ENCODE data around the gene ROR1. TPM values are rescaled to one million over a fixed set of nuclear protein-coding genes. Genes with fewer than 3 reads are reported as not detected.

ROR1 gene
- total and polyA plus RNA-seq, 2 of the 4 experiments (the other 2 are of a cell fraction) = 4.4 to 10.0 TPM

DNA sequence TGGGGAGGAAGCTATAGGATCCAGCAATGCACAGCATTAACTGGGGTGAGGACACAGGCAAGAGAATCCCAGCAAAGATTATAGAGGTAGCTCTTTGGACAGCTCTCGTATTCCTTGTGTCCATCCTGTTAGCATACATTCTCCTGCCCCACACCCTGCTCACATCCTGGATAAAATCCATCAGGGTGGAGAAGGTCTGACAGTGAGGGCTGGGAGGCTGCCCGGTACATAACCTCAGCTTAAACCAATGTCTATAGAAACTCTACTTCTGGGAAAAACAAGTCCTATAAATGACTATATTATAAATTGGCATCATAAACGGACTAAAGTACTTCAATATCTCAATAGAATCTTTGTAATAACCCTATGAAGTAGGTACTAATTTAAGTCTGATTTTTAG, 392.8 kb downstream of the ROR1 start:
- intact Hi-C loops (cut with micrococcal nuclease) = no loop called here
- DNase-seq (no peak), ATAC-seq (ENCODE audit: low read depth) (no peak)
- H3K4me2 ChIP-seq (ENCODE audit: low read depth, low read length) = no peak overlapping the region
- dilution Hi-C loops (cut with HindIII; ENCODE audit: low sequenced_read_pairs, unreplicated experiment) = no loop called here
- no peak overlapping the region for H3K9ac ChIP-seq (ENCODE audit: low read depth, low read length)
- in situ Hi-C loops (cut with MboI; ENCODE audit: low sequenced_read_pairs) = no loop called here
- H4K5ac ChIP-seq (ENCODE audit: low read depth, low read length) = no peak overlapping the region
- no peaks in the 10 kb centered on the region for H3K27me3 ChIP-seq (ENCODE audit: control insufficient read depth, insufficient read depth, low read length)
- peaks cover 2% of the 10 kb centered on the region; the same call in 1 of the 2 replicates for H3K36me3 ChIP-seq (ENCODE audit: control insufficient read depth, insufficient read depth, low read length)
- H3K4ac ChIP-seq (ENCODE audit: low read depth, low read length) = no peak overlapping the region
- no peaks in the 10 kb centered on the region for H3K79me1 ChIP-seq (ENCODE audit: low read depth in 1 of 2, low read length in 2 of 2)
- no peak overlapping the region for H3K23ac ChIP-seq (ENCODE audit: low read depth, low read length)
- H3K56ac ChIP-seq (ENCODE audit: extremely low read depth, insufficient read depth, low read length) = no peak overlapping the region
- H2BK120ac ChIP-seq (ENCODE audit: low read depth, low read length) = no peak overlapping the region
- H3K18ac ChIP-seq (ENCODE audit: low read depth, low read length) = no peak overlapping the region
- H3K4me3 ChIP-seq (ENCODE audit: insufficient read depth, low read depth, low read length) = no peak overlapping the region
- TF ChIP-seq POLR2A (IDR thresholded peaks at IDR 0.05; ENCODE audit: low read depth, low read length) (no peak), SMC3 (IDR thresholded peaks at IDR 0.05; ENCODE audit: low read depth, low read length) (no peak), RCOR1 (IDR thresholded peaks at IDR 0.05; ENCODE audit: insufficient replicate concordance, low read length) (no peak), ELK1 (IDR thresholded peaks at IDR 0.05; ENCODE audit: borderline replicate concordance, low read depth, low read length) (no peak), MAFK (IDR thresholded peaks at IDR 0.05; ENCODE audit: low read depth, low read length) (no peak), MAZ (IDR thresholded peaks at IDR 0.05; ENCODE audit: borderline replicate concordance, low read depth, low read length) (no peak), CHD1 (IDR thresholded peaks at IDR 0.05; ENCODE audit: low read depth, low read length) (no peak), FOS (IDR thresholded peaks at IDR 0.05; ENCODE audit: low read depth, low read length) (no peak), BHLHE40 (IDR thresholded peaks at IDR 0.05; ENCODE audit: low read depth, low read length) (no peak)
- TF ChIP-seq, protein P1, sequence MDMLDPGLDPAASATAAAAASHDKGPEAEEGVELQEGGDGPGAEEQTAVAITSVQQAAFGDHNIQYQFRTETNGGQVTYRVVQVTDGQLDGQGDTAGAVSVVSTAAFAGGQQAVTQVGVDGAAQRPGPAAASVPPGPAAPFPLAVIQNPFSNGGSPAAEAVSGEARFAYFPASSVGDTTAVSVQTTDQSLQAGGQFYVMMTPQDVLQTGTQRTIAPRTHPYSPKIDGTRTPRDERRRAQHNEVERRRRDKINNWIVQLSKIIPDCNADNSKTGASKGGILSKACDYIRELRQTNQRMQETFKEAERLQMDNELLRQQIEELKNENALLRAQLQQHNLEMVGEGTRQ (IDR thresholded peaks at IDR 0.05; ENCODE audit: low read depth, low read length) = no peak
- TF ChIP-seq, protein P2, sequence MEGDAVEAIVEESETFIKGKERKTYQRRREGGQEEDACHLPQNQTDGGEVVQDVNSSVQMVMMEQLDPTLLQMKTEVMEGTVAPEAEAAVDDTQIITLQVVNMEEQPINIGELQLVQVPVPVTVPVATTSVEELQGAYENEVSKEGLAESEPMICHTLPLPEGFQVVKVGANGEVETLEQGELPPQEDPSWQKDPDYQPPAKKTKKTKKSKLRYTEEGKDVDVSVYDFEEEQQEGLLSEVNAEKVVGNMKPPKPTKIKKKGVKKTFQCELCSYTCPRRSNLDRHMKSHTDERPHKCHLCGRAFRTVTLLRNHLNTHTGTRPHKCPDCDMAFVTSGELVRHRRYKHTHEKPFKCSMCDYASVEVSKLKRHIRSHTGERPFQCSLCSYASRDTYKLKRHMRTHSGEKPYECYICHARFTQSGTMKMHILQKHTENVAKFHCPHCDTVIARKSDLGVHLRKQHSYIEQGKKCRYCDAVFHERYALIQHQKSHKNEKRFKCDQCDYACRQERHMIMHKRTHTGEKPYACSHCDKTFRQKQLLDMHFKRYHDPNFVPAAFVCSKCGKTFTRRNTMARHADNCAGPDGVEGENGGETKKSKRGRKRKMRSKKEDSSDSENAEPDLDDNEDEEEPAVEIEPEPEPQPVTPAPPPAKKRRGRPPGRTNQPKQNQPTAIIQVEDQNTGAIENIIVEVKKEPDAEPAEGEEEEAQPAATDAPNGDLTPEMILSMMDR (conservative IDR thresholded peaks at IDR 0.05; ENCODE audit: low read depth, low read length) = no peak
- no peaks in the 10 kb centered on the region for H3K9me3 ChIP-seq (ENCODE audit: control insufficient read depth, insufficient read depth, low read length)
- H3K14ac ChIP-seq (replicated peaks; ENCODE audit: low read depth, low read length) = no peak overlapping the region
- H2AK9ac ChIP-seq (replicated peaks; ENCODE audit: low read depth, low read length, poor library complexity) = no peak overlapping the region
- H4K20me1 ChIP-seq (ENCODE audit: insufficient read depth, low read length) = no peaks in the 10 kb centered on the region
- no peak overlapping the region for H2AFZ ChIP-seq (replicated peaks; ENCODE audit: low read length, poor library complexity)
- no peak overlapping the region for H4K8ac ChIP-seq (ENCODE audit: low read depth in 2 of 2, low read length in 2 of 2)
- H4K91ac ChIP-seq (ENCODE audit: insufficient read depth, low read depth, low read length) = no peak overlapping the region
- CTCF ChIA-PET = no interaction called here
- no CpG with 5 or more reads among the region's 3 CpGs for WGBS, 2 experiments (ENCODE audit: extremely low coverage in 2 of 2, insufficient read length in 1 of 2)
- peaks cover 8% of the 10 kb centered on the region for H3K4me1 ChIP-seq (ENCODE audit: control insufficient read depth, insufficient read depth, low read length)
- H3K9me1 ChIP-seq (ENCODE audit: insufficient read depth, low read length) = peaks cover 6% of the 10 kb centered on the region
- no peak overlapping the region for H3K27ac ChIP-seq (ENCODE audit: insufficient read depth, low read length)
- no peak overlapping the region for H2BK20ac ChIP-seq (ENCODE audit: low read depth, low read length)
- POLR2A ChIA-PET (ENCODE audit: unreplicated experiment) = no interaction called here
- H2BK5ac ChIP-seq (ENCODE audit: low read depth, low read length, poor library complexity, severe bottlenecking) = no peak overlapping the region
- H2BK15ac ChIP-seq (ENCODE audit: low read depth, low read length) = no peak overlapping the region
- no TSS peak for BruUV-seq (replicated peaks)
- no peak overlapping the region for H2AK5ac ChIP-seq (ENCODE audit: low read depth, low read length)
